VCaP (cell line): Measurements from ENCODE around the gene ZDHHC1.

Experiments used
- H3K27ac ChIP-seq: fragments of 450-650 bp; 2 replicates; pipeline ENCODE4 v1.5.1; 2017
- CTCF ChIP-seq: fragments of 450-650 bp; conservative IDR thresholded peaks from 2 replicates; pipeline ENCODE4 v1.5.1; 2017; ENCODE audit warnings: mild to moderate bottlenecking, moderate library complexity

The ZDHHC1 gene

GRCh38 chr16:67460168-67460567, 43.9 kb upstream of the ZDHHC1 start:
- TF ChIP-seq CTCF = no peak
- H3K27ac ChIP-seq = peak overlapping the region; percentile 62

GRCh38 chr16:67459861-67460150, 43.5 kb upstream of the ZDHHC1 start:
- TF ChIP-seq CTCF = no peak
- peak overlapping the region; percentile 62 for H3K27ac ChIP-seq

- peak overlapping the region; percentile 62 for H3K27ac ChIP-seq
Measured at GRCh38 chr16:67459066-67459860, 43.0 kb upstream of the ZDHHC1 start.

GRCh38 chr16:67458121-67458641, 41.9 kb upstream of the ZDHHC1 start:
- no peak for TF ChIP-seq CTCF
- peak overlapping the region; percentile 62; the same call in 1 of the 2 replicates for H3K27ac ChIP-seq

More at GRCh38 chr16:67459066-67459860, 43.0 kb upstream of the ZDHHC1 start:
- no peak for TF ChIP-seq CTCF

- H3K27ac ChIP-seq = peak overlapping the region; percentile 25; the same call in 1 of the 2 replicates
- no peak for TF ChIP-seq CTCF
Measured at GRCh38 chr16:67457611-67458010, 41.3 kb upstream of the ZDHHC1 start.

- peak overlapping the region; percentile 25 for H3K27ac ChIP-seq
- peak; percentile 33 for TF ChIP-seq CTCF
Measured at GRCh38 chr16:67456391-67457081, 40.3 kb upstream of the ZDHHC1 start.

- TF ChIP-seq CTCF = no peak
- no peak overlapping the region for H3K27ac ChIP-seq
Measured at GRCh38 chr16:67454852-67455251, 38.6 kb upstream of the ZDHHC1 start.
